H1 (cell line): ENCODE measurements around the gene MBD3L4. TPM values are rescaled to one million over a fixed set of nuclear protein-coding genes. Genes with fewer than 3 reads are reported as not detected.

ENCODE experiments used
- CTCF ChIP-seq, 3 experiments: IDR thresholded peaks; 1 replicate in 2 of 3; 2 replicates in 1 of 3; pipeline versions ENCODE4 v1.5.1 to v1.6.1; 2011; ENCODE audit warnings: low read length in 3 of 3, mild to moderate bottlenecking in 3 of 3, inconsistent platforms in 2 of 3, low read depth in 1 of 3, moderate library complexity in 1 of 3; ENCODE audit not compliant: insufficient read depth in 1 of 3; ENCODE audit errors: control extremely low read depth in 1 of 3
- FOSL1 ChIP-seq: IDR thresholded peaks from 2 replicates; pipeline ENCODE4 v1.6.1; 2011; ENCODE audit warnings: mild to moderate bottlenecking, low read depth, low read length, moderate library complexity; ENCODE audit not compliant: insufficient read depth
- polyA plus RNA-seq, 7 experiments: library from polyadenylated mRNA; depleted of rRNA in 3 of 7; stranded (reverse) in 5 of 7; unstranded in 2 of 7; fragments of >200 nt in 5 of 7; fragments of 200-250 nt in 2 of 7; gene quantifications; 1 replicate in 5 of 7; 2 replicates in 1 of 7; 4 replicates in 1 of 7; pipeline versions ENCODE4 v1.2.1 to v1.2.3, GENCODE V29; 2011 to 2013; ENCODE audit warnings: missing spikeins in 2 of 7, mixed read lengths in 2 of 7
- total RNA-seq: library from RNA; stranded (reverse); fragmentation: NEBNext Ultra II Directional; extraction: Animal tissue kit (Norgen Biotek cat#: 25700); gene quantifications from 2 replicates; pipeline ENCODE4 v1.2.1, GENCODE V29; 2021
- TF ChIP-seq, protein P1 (sequence below): IDR thresholded peaks from 2 replicates; pipeline ENCODE4 v1.6.1; 2012; ENCODE audit warnings: low read length, inconsistent platforms

Gene MBD3L4
- total and polyA plus RNA-seq, 2 of the 8 experiments (the other 6 are each of a cell fraction or from before 2014, with no cell fraction given) = not detected

GRCh38 chr19:7068599-7068998, 28.6 kb upstream of the MBD3L4 start (continued):
- TF ChIP-seq, protein P1, sequence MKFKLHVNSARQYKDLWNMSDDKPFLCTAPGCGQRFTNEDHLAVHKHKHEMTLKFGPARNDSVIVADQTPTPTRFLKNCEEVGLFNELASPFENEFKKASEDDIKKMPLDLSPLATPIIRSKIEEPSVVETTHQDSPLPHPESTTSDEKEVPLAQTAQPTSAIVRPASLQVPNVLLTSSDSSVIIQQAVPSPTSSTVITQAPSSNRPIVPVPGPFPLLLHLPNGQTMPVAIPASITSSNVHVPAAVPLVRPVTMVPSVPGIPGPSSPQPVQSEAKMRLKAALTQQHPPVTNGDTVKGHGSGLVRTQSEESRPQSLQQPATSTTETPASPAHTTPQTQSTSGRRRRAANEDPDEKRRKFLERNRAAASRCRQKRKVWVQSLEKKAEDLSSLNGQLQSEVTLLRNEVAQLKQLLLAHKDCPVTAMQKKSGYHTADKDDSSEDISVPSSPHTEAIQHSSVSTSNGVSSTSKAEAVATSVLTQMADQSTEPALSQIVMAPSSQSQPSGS = no peak
- no peak for TF ChIP-seq FOSL1
- TF ChIP-seq CTCF (IDR thresholded peaks at IDR 0.05; ENCODE audit: control extremely low read depth in 1 of 3, insufficient read depth in 1 of 3, low read depth in 1 of 3, low read length in 3 of 3) = no peak
